Endothelial cell (in vitro differentiated cells): ENCODE data around the gene GLRA3. TPM values are rescaled to one million over a fixed set of nuclear protein-coding genes. Genes with fewer than 3 reads are reported as not detected.

Experiments used
- DNase-seq: peaks from one replicate; pipeline ENCODE4 v3.0.0; 2021; ENCODE audit warnings: low spot score
- H3K27ac Mint-ChIP-seq: one replicate; pipeline ENCODE4 v1.8.0; 2021; ENCODE audit warnings: mixed read lengths, inconsistent platforms; ENCODE audit not compliant: unreplicated experiment
- H3K27me3 Mint-ChIP-seq: one replicate; pipeline ENCODE4 v1.8.0; 2021; ENCODE audit warnings: mild to moderate bottlenecking, moderate library complexity, mixed read lengths, inconsistent platforms; ENCODE audit not compliant: unreplicated experiment
- H3K36me3 Mint-ChIP-seq: one replicate; pipeline ENCODE4 v1.8.0; 2021; ENCODE audit warnings: mild to moderate bottlenecking, low read depth, mixed read lengths, inconsistent platforms; ENCODE audit not compliant: unreplicated experiment
- H3K4me1 Mint-ChIP-seq: one replicate; pipeline ENCODE4 v1.8.0; 2021; ENCODE audit warnings: mild to moderate bottlenecking, mixed read lengths, inconsistent platforms; ENCODE audit not compliant: unreplicated experiment
- H3K4me3 Mint-ChIP-seq: one replicate; pipeline ENCODE4 v1.8.0; 2021; ENCODE audit warnings: mild to moderate bottlenecking, mixed read lengths, inconsistent platforms; ENCODE audit not compliant: unreplicated experiment
- H3K9me3 Mint-ChIP-seq: one replicate; pipeline ENCODE4 v1.8.0; 2021; ENCODE audit warnings: mixed read lengths, inconsistent platforms; ENCODE audit not compliant: unreplicated experiment
- CTCF ChIP-seq: fragments of 200-600 bp; sonication (generic); IDR thresholded peaks from one replicate; pipeline ENCODE4 v1.5.0; 2021; ENCODE audit warnings: antibody characterized with exemption; ENCODE audit not compliant: unreplicated experiment
- total RNA-seq: library from RNA; stranded (reverse); fragmentation: NEBNext Ultra II Directional; extraction: Animal tissue kit (Norgen Biotek cat#: 25700); gene quantifications from one replicate; pipeline ENCODE4 v1.2.1, GENCODE V29; 2021; ENCODE audit not compliant: unreplicated experiment

Gene GLRA3
- total RNA-seq, 1 donor from 2014 or later, result not detected

GRCh38 chr4:174752026-174752425, 77.0 kb downstream of the GLRA3 start:
- H3K4me1 Mint-ChIP-seq, result no peaks in the 10 kb centered on the region
- no peaks in the 10 kb centered on the region for H3K27me3 Mint-ChIP-seq
- TF ChIP-seq CTCF, result no peak
- H3K9me3 Mint-ChIP-seq, result no peaks in the 10 kb centered on the region
- H3K27ac Mint-ChIP-seq, result no peak overlapping the region
- no peak overlapping the region for H3K4me3 Mint-ChIP-seq
- no peak for DNase-seq
- no peaks in the 10 kb centered on the region for H3K36me3 Mint-ChIP-seq

- no peak for DNase-seq
- Mint-ChIP-seq H3K4me3 (no peak overlapping the region), H3K9me3 (no peaks in the 10 kb centered on the region), H3K27ac (no peak overlapping the region), H3K27me3 (no peaks in the 10 kb centered on the region), H3K4me1 (no peaks in the 10 kb centered on the region), H3K36me3 (no peaks in the 10 kb centered on the region)
- no peak for TF ChIP-seq CTCF
Measured at GRCh38 chr4:174749091-174749490, 80.0 kb downstream of the GLRA3 start.

GRCh38 chr4:174746710-174747109, 82.3 kb downstream of the GLRA3 start:
- DNase-seq, result no peak
- no peak overlapping the region for H3K4me3 Mint-ChIP-seq
- H3K9me3 Mint-ChIP-seq, result no peaks in the 10 kb centered on the region
- no peak overlapping the region for H3K27ac Mint-ChIP-seq
- no peak for TF ChIP-seq CTCF
- no peaks in the 10 kb centered on the region for H3K36me3 Mint-ChIP-seq
- H3K27me3 Mint-ChIP-seq, result no peaks in the 10 kb centered on the region
- H3K4me1 Mint-ChIP-seq, result no peaks in the 10 kb centered on the region

- H3K4me1 Mint-ChIP-seq, result no peaks in the 10 kb centered on the region
Measured at GRCh38 chr4:174742561-174742960, 86.5 kb downstream of the GLRA3 start.

GRCh38 chr4:174739576-174739975, 89.5 kb downstream of the GLRA3 start:
- Mint-ChIP-seq H3K27ac (no peak overlapping the region), H3K27me3 (no peaks in the 10 kb centered on the region), H3K4me1 (peaks cover 3% of the 10 kb centered on the region), H3K9me3 (no peaks in the 10 kb centered on the region), H3K4me3 (no peak overlapping the region), H3K36me3 (no peaks in the 10 kb centered on the region)
- no peak for DNase-seq
- no peak for TF ChIP-seq CTCF

More at GRCh38 chr4:174742561-174742960, 86.5 kb downstream of the GLRA3 start:
- Mint-ChIP-seq H3K4me3 (no peak overlapping the region), H3K27ac (no peak overlapping the region), H3K27me3 (no peaks in the 10 kb centered on the region), H3K36me3 (no peaks in the 10 kb centered on the region), H3K9me3 (no peaks in the 10 kb centered on the region)
- DNase-seq, result no peak
- TF ChIP-seq CTCF, result no peak
